Measurements from ENCODE around the gene DAGLA.

Gene DAGLA

DNA sequence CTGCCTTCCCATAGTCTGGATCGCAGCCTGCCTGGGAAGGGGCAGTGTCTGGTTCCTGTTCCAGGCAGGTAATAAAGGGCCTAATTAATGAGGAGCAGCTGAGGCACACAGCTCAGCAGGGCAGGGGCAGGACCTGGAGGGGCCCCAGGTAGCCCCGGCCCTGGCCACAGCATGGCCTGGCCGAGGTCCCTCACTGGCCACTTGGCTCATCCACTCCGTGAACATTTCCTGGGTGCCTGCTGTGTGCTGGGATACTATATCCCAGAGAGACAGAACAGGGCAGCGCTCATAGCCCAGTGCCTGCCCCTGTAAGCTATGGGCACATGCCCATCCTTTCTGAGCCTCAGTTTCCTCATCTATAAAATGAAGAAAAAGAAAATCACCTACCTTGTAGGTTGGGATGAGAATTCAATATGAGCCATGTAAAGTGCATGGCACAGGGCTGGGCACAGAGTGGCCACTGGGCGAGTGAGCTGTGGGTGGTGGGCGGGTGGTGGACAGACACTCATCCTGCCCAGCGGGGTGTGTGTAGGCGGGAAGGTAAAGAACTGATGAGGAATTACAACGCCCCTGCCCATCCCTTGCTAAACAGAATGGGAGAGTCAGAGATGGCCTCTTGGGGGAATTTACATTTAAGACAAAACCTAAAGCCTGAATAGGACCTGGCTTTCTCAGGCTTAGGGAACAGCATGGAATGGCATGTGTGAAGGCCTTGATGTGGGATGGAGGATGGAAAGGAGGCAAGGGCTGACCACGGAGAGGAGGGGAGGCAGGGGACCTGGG, 81.4 kb downstream of the DAGLA start:
- TF ChIP-seq L3MBTL2 (conservative IDR thresholded peaks at IDR 0.05) (no peak), NFRKB (IDR thresholded peaks at IDR 0.05) (no peak), SUZ12 (IDR thresholded peaks at IDR 0.05) (no peak), HDGF (IDR thresholded peaks at IDR 0.05; ENCODE audit: borderline replicate concordance) (no peak), FOXM1 (IDR thresholded peaks at IDR 0.05; ENCODE audit: borderline replicate concordance) (no peak), FOXK2 (IDR thresholded peaks at IDR 0.05) (no peak), FOXA1 (IDR thresholded peaks at IDR 0.05) (no peak), ELF4 (IDR thresholded peaks at IDR 0.05) (no peak), TARDBP (IDR thresholded peaks at IDR 0.05) (no peak), SP1 (IDR thresholded peaks at IDR 0.05) (no peak), BHLHE40 (IDR thresholded peaks at IDR 0.05; ENCODE audit: borderline replicate concordance) (no peak), LEF1 (IDR thresholded peaks at IDR 0.05; ENCODE audit: borderline replicate concordance) (no peak), ZNF384 (IDR thresholded peaks at IDR 0.05) (no peak), CTBP1 (IDR thresholded peaks at IDR 0.05; ENCODE audit: borderline replicate concordance) (no peak)
- TF ChIP-seq, protein P1, sequence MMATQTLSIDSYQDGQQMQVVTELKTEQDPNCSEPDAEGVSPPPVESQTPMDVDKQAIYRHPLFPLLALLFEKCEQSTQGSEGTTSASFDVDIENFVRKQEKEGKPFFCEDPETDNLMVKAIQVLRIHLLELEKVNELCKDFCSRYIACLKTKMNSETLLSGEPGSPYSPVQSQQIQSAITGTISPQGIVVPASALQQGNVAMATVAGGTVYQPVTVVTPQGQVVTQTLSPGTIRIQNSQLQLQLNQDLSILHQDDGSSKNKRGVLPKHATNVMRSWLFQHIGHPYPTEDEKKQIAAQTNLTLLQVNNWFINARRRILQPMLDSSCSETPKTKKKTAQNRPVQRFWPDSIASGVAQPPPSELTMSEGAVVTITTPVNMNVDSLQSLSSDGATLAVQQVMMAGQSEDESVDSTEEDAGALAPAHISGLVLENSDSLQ (IDR thresholded peaks at IDR 0.05): no peak
- DNase-seq (ENCODE audit: extremely low spot score): no peak
- POLR2A ChIA-PET: interaction anchor here (1.0 kb wide), 1 partner anchor 31 kb away, joined by 3 read pairs; the partner anchor contains the start of genes FEN1 and TMEM258
- CTCF ChIA-PET: interaction anchor here (1.1 kb wide), 1 partner anchor 14 kb away, joined by 3 read pairs; no protein-coding TSS in a partner anchor

DNA sequence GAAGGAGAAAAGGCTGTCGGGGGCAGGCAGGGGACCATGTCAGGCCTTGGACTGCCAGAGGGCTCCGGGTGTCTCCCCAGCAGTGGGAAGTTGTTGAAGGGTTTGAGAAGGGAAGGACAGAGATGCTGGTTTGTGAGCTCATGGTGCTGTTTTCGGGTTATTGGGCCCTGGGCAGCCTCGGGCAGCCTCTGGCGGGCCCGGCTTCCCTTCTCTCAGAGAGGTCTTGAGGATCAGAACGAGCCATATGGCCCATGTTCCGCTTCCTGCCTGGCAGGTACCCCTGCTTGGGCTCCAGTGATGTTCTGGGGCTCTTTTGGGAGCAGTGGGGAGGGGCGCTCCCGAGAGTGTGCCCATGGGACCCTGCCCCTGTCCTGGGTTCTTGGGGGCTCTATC, 82.0 kb downstream of the DAGLA start:
- no peak for DNase-seq (ENCODE audit: extremely low spot score)
- TF ChIP-seq ZNF384 (IDR thresholded peaks at IDR 0.05): no peak
- no peak for TF ChIP-seq FOXK2 (IDR thresholded peaks at IDR 0.05)
- TF ChIP-seq NFRKB (IDR thresholded peaks at IDR 0.05): no peak
- no peak for TF ChIP-seq BHLHE40 (IDR thresholded peaks at IDR 0.05; ENCODE audit: borderline replicate concordance)
- TF ChIP-seq LEF1 (IDR thresholded peaks at IDR 0.05; ENCODE audit: borderline replicate concordance): no peak
- no peak for TF ChIP-seq TARDBP (IDR thresholded peaks at IDR 0.05)
- no peak for TF ChIP-seq ELF4 (IDR thresholded peaks at IDR 0.05)
- TF ChIP-seq SP1 (IDR thresholded peaks at IDR 0.05): no peak
- TF ChIP-seq, protein P1 (IDR thresholded peaks at IDR 0.05): no peak
- TF ChIP-seq FOXA1 (IDR thresholded peaks at IDR 0.05): no peak
- TF ChIP-seq SUZ12 (IDR thresholded peaks at IDR 0.05): no peak
- TF ChIP-seq L3MBTL2 (conservative IDR thresholded peaks at IDR 0.05): no peak
- no peak for TF ChIP-seq HDGF (IDR thresholded peaks at IDR 0.05; ENCODE audit: borderline replicate concordance)
- TF ChIP-seq FOXM1 (IDR thresholded peaks at IDR 0.05; ENCODE audit: borderline replicate concordance): no peak
- no peak for TF ChIP-seq CTBP1 (IDR thresholded peaks at IDR 0.05; ENCODE audit: borderline replicate concordance)
- ChIA-PET CTCF (interaction anchor here (1.1 kb wide), 1 partner anchor 15 kb away, joined by 3 read pairs; no protein-coding TSS in a partner anchor), POLR2A (interaction anchor here (1.0 kb wide), 1 partner anchor 31 kb away, joined by 3 read pairs; the partner anchor contains the start of genes FEN1 and TMEM258)

DNA sequence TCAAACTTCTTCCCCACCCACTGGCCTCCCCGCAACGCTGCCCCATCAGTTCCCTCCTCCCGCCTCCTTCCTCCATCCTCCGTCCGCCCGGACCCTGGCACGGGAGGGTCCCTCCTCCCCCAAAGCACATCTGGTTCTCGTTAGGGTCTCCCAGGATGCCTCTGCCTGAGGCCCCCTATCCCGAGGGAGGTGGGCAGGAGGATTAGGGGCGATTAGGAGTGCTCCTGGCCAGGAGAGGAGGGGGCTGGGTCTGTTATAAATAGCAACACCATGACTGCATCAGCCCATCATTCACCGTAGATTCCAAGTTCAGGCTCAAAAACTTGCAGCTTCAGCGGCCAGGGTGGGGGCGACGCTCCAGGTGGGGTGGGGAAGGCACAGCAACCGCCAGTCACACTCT, 82.6 kb downstream of the DAGLA start:
- TF ChIP-seq SP1 (IDR thresholded peaks at IDR 0.05): no peak
- no peak for TF ChIP-seq FOXM1 (IDR thresholded peaks at IDR 0.05; ENCODE audit: borderline replicate concordance)
- TF ChIP-seq, protein P1 (IDR thresholded peaks at IDR 0.05): no peak
- TF ChIP-seq HDGF (IDR thresholded peaks at IDR 0.05; ENCODE audit: borderline replicate concordance): no peak
- TF ChIP-seq CTBP1 (IDR thresholded peaks at IDR 0.05; ENCODE audit: borderline replicate concordance): no peak
- no peak for TF ChIP-seq FOXK2 (IDR thresholded peaks at IDR 0.05)
- TF ChIP-seq BHLHE40 (IDR thresholded peaks at IDR 0.05; ENCODE audit: borderline replicate concordance): no peak
- TF ChIP-seq ARNT (IDR thresholded peaks at IDR 0.05): no peak
- TF ChIP-seq L3MBTL2 (conservative IDR thresholded peaks at IDR 0.05): no peak
- TF ChIP-seq FOXA1 (IDR thresholded peaks at IDR 0.05): no peak
- POLR2A ChIA-PET: no interaction called here

DNA sequence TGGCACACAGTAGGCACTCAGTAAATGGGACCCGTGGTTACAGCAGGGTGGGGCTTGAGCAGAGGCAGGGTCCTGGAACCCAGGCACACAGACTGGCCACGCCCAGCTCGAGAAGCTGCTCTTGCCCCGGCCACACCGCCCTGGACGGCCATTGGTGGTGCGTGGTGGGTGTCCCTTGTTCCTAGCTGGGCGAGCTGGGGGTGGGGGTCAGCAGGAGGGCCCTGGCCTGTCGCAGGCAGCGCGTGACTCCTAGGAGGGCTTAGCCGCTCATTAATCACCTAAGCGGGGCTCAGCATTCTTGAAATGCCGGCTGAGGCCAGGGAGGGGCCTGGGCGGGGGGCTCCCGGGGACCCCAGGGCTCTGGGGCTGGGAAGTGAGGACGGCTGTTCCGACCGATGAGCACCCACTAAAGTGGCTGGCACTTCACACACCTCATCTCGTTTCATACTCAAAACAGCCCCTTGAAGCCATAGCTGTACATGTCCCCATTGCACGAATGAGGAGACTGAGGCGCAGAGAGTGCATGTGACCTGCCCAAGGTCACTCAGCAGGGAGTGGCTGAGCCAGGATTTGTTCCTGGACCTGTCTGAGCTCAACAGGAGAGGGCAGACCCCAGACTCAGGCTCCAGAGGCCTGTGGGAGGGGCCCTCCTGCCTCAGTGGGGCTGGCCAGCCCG, 83.9 kb downstream of the DAGLA start:
- POLR2A ChIA-PET: no interaction called here
- CTCF ChIA-PET: no interaction called here
- DNase-seq (ENCODE audit: extremely low spot score): no peak
- no peak for TF ChIP-seq BHLHE40 (IDR thresholded peaks at IDR 0.05; ENCODE audit: borderline replicate concordance)
- no peak for TF ChIP-seq NFRKB (IDR thresholded peaks at IDR 0.05)
- no peak for TF ChIP-seq ELF4 (IDR thresholded peaks at IDR 0.05)

More for the DNA sequence above, 82.6 kb downstream of the DAGLA start:
- CTCF ChIA-PET: no interaction called here
- no peak for DNase-seq (ENCODE audit: extremely low spot score)

DNA sequence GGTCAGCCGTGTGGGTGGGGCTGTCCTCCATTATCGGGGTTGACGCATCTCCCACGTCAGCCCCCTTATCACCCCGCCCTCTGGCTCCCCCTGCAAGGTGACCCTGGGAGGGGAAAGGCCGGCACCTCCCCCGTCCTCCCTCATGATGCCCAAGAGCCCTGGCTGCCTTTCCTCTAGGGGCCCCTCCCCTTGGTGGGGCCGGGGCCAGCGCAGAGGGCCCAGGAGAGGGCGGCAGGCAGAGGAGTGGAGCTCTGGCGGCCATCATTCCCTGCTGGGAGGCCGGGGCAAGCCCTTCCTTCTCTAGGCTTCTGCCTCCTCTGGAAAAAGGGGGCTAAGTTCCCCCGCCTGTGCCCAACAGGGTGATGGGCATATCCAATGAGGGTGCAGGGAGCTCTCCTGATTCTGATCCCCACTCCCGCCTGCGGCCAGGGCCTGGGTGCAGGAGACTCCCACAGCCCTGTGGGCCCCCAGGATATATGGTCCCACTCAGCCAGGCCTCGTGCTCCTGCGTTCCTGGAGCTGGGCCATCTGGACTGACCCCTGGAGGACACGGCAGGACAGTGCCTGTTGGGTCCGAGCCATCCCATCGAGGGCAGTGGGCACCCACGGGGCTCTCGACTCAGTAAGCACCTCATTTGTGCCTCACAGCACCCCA, 84.5 kb downstream of the DAGLA start:
- ChIA-PET CTCF (no interaction called here), POLR2A (no interaction called here)
- no peak for TF ChIP-seq SUZ12 (IDR thresholded peaks at IDR 0.05)
- no peak for TF ChIP-seq FOXA1 (IDR thresholded peaks at IDR 0.05)
- TF ChIP-seq FOXK2 (IDR thresholded peaks at IDR 0.05): no peak
- TF ChIP-seq CTBP1 (IDR thresholded peaks at IDR 0.05; ENCODE audit: borderline replicate concordance): no peak
- TF ChIP-seq ELF4 (IDR thresholded peaks at IDR 0.05): no peak
- TF ChIP-seq SP1 (IDR thresholded peaks at IDR 0.05): no peak
- no peak for DNase-seq (ENCODE audit: extremely low spot score)
